Astrocyte (in vitro differentiated cells and primary cell): ENCODE data around the gene PSRC1. TPM values are rescaled to one million over a fixed set of nuclear protein-coding genes. Genes with fewer than 3 reads are reported as not detected.
A peak's percentile ranks its signal among the peaks of the same experiment; 100 is the strongest.

Experiments
- DNase-seq: peaks from one replicate; pipeline ENCODE4 v3.0.0-alpha.2; 2010; ENCODE audit warnings: low read depth
- FAIRE-seq: peaks from 2 replicates; lab custom pipeline; 2011; peaks lifted over from hg19 to GRCh38; lab: Jason Lieb, UNC
- H2AFZ ChIP-seq: 2 replicates; pipeline ENCODE4 v1.6.0; 2012; ENCODE audit warnings: low read depth, low read length, inconsistent platforms
- H3K27ac ChIP-seq: 2 replicates; pipeline ENCODE4 v1.5.1; 2011; ENCODE audit warnings: low read depth, low read length, inconsistent platforms
- H3K27me3 ChIP-seq: 2 replicates; pipeline ENCODE4 v1.6.0; 2011; ENCODE audit warnings: low read length, inconsistent platforms; ENCODE audit not compliant: insufficient read depth
- H3K36me3 ChIP-seq: 2 replicates; pipeline ENCODE4 v1.5.1; 2011; ENCODE audit warnings: low read length, inconsistent platforms; ENCODE audit not compliant: insufficient read depth
- H3K4me1 ChIP-seq: 2 replicates; pipeline ENCODE4 v1.5.1; 2011; ENCODE audit warnings: low read length, inconsistent platforms; ENCODE audit not compliant: insufficient read depth
- H3K4me2 ChIP-seq: 2 replicates; pipeline ENCODE4 v1.6.0; 2012; ENCODE audit warnings: low read length, inconsistent platforms
- H3K4me3 ChIP-seq: 2 replicates; pipeline ENCODE4 v1.5.1; 2011; ENCODE audit warnings: low read depth, mild to moderate bottlenecking, low read length, inconsistent platforms; ENCODE audit not compliant: insufficient read depth
- H3K79me2 ChIP-seq: 2 replicates; pipeline ENCODE4 v1.6.0; 2012; ENCODE audit warnings: mild to moderate bottlenecking, low read length, inconsistent platforms; ENCODE audit not compliant: insufficient read depth
- H3K9ac ChIP-seq: 2 replicates; pipeline ENCODE4 v1.6.0; 2012; ENCODE audit warnings: mild to moderate bottlenecking, low read length, inconsistent platforms
- H3K9me3 ChIP-seq: 2 replicates; pipeline ENCODE4 v1.5.1; 2012; ENCODE audit warnings: low read depth, mild to moderate bottlenecking, low read length, inconsistent platforms; ENCODE audit not compliant: insufficient read depth
- H4K20me1 ChIP-seq: 2 replicates; pipeline ENCODE4 v1.6.0; 2012; ENCODE audit warnings: low read length, inconsistent platforms; ENCODE audit not compliant: insufficient read depth
- H3K27ac Mint-ChIP-seq: one replicate; pipeline ENCODE4 v1.8.0; 2021; ENCODE audit warnings: mild to moderate bottlenecking, mixed read lengths; ENCODE audit not compliant: unreplicated experiment
- H3K27me3 Mint-ChIP-seq: one replicate; pipeline ENCODE4 v1.8.0; 2021; ENCODE audit warnings: low read depth, mixed read lengths; ENCODE audit not compliant: unreplicated experiment
- H3K36me3 Mint-ChIP-seq: one replicate; pipeline ENCODE4 v1.8.0; 2021; ENCODE audit warnings: low read depth, mixed read lengths; ENCODE audit not compliant: unreplicated experiment
- H3K4me1 Mint-ChIP-seq: one replicate; pipeline ENCODE4 v1.8.0; 2021; ENCODE audit warnings: low read depth, mixed read lengths; ENCODE audit not compliant: unreplicated experiment
- H3K4me3 Mint-ChIP-seq: one replicate; pipeline ENCODE4 v1.8.0; 2021; ENCODE audit warnings: mild to moderate bottlenecking, moderate library complexity, mixed read lengths; ENCODE audit not compliant: unreplicated experiment
- H3K9me3 Mint-ChIP-seq: one replicate; pipeline ENCODE4 v1.8.0; 2021; ENCODE audit warnings: mild to moderate bottlenecking, mixed read lengths; ENCODE audit not compliant: unreplicated experiment
- CTCF ChIP-seq: IDR thresholded peaks from 2 replicates; pipeline ENCODE4 v1.5.1; 2011; ENCODE audit warnings: low read depth, mild to moderate bottlenecking, inconsistent platforms, low read length, moderate library complexity; ENCODE audit not compliant: insufficient read depth
- EZH2 ChIP-seq: IDR thresholded peaks from 2 replicates; pipeline ENCODE4 v1.6.1; 2012; ENCODE audit warnings: mild to moderate bottlenecking, low read length, inconsistent platforms; ENCODE audit not compliant: insufficient read depth
- total RNA-seq: library from RNA; stranded (reverse); gene quantifications from 2 replicates; pipeline ENCODE4 v1.2.1, GENCODE V29; 2021

PSRC1 gene
- total RNA-seq, 1 donor from 2014 or later = 7.7 TPM

DNA sequence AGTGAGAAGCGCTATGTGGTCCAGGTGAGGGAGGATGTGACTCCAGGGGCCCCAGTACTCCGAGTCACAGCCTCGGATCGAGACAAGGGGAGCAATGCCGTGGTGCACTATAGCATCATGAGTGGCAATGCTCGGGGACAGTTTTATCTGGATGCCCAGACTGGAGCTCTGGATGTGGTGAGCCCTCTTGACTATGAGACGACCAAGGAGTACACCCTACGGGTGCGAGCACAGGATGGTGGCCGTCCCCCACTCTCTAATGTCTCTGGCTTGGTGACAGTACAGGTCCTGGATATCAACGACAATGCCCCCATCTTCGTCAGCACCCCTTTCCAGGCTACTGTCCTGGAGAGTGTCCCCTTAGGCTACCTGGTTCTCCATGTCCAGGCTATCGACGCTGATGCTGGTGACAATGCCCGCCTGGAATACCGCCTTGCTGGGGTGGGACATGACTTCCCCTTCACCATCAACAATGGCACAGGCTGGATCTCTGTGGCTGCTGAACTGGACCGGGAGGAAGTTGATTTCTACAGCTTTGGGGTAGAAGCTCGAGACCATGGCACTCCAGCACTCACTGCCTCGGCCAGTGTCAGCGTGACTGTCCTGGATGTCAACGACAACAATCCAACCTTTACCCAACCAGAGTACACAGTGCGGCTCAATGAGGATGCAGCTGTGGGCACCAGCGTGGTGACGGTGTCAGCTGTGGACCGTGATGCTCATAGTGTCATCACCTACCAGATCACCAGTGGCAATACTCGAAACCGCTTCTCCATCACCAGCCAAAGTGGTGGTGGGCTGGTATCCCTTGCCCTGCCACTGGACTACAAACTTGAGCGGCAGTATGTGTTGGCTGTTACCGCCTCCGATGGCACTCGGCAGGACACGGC is 31.4 kb downstream of the PSRC1 start:
- no peaks in the 10 kb centered on the region for H3K9me3 Mint-ChIP-seq
- H3K27ac ChIP-seq = no peak overlapping the region
- H3K79me2 ChIP-seq = peaks cover 4% of the 10 kb centered on the region
- no peaks in the 10 kb centered on the region for H4K20me1 ChIP-seq
- FAIRE-seq (no peak), DNase-seq (no peak)
- H3K36me3 Mint-ChIP-seq = peaks cover 9% of the 10 kb centered on the region
- H3K4me3 Mint-ChIP-seq = peak overlapping the region; percentile 69
- TF ChIP-seq EZH2 (no peak), CTCF (no peak)
- peaks cover 26% of the 10 kb centered on the region for H3K4me1 ChIP-seq
- H3K27me3 Mint-ChIP-seq = peaks cover 6% of the 10 kb centered on the region
- no peak overlapping the region for H2AFZ ChIP-seq
- H3K27ac Mint-ChIP-seq = no peak overlapping the region
- H3K4me2 ChIP-seq = no peak overlapping the region
- H3K4me3 ChIP-seq = no peak overlapping the region
- no peaks in the 10 kb centered on the region for H3K9me3 ChIP-seq
- H3K4me1 Mint-ChIP-seq = peaks cover 11% of the 10 kb centered on the region
- H3K9ac ChIP-seq = no peak overlapping the region
- no peaks in the 10 kb centered on the region for H3K27me3 ChIP-seq
- no peaks in the 10 kb centered on the region for H3K36me3 ChIP-seq

DNA sequence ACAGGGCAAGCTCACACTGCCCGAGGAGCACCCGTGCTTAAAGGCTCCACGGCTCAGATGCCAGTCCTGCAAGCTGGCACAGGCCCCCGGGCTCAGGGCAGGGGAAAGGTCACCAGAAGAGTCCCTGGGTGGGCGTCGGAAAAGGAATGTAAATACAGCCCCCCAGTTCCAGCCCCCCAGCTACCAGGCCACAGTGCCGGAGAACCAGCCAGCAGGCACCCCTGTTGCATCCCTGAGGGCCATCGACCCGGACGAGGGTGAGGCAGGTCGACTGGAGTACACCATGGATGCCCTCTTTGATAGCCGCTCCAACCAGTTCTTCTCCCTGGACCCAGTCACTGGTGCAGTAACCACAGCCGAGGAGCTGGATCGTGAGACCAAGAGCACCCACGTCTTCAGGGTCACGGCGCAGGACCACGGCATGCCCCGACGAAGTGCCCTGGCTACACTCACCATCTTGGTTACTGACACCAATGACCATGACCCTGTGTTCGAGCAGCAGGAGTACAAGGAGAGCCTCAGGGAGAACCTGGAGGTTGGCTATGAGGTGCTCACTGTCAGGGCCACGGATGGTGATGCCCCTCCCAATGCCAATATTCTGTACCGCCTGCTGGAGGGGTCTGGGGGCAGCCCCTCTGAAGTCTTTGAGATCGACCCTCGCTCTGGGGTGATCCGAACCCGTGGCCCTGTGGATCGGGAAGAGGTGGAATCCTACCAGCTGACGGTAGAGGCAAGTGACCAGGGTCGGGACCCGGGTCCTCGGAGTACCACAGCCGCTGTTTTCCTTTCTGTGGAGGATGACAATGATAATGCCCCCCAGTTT is 32.3 kb downstream of the PSRC1 start:
- Histone ChIP-seq H3K4me2 (peak overlapping the region; percentile 82), H3K4me3 (peak overlapping the region; percentile 55), H3K27me3 (no peaks in the 10 kb centered on the region), H3K27ac (no peak overlapping the region), H4K20me1 (no peaks in the 10 kb centered on the region), H3K4me1 (peaks cover 26% of the 10 kb centered on the region), H3K79me2 (peaks cover 2% of the 10 kb centered on the region), H3K36me3 (no peaks in the 10 kb centered on the region), H3K9me3 (no peaks in the 10 kb centered on the region), H3K9ac (no peak overlapping the region), H2AFZ (peak overlapping the region; percentile 63)
- Mint-ChIP-seq H3K4me1 (peaks cover 11% of the 10 kb centered on the region), H3K4me3 (peak overlapping the region; percentile 62), H3K27me3 (peaks cover 6% of the 10 kb centered on the region), H3K27ac (no peak overlapping the region), H3K36me3 (peaks cover 9% of the 10 kb centered on the region), H3K9me3 (no peaks in the 10 kb centered on the region)
- TF ChIP-seq EZH2 (no peak), CTCF (no peak)
- FAIRE-seq = no peak
- no peak for DNase-seq
